ENCODE measurements around the gene BBS12.

BBS12 gene

DNA sequence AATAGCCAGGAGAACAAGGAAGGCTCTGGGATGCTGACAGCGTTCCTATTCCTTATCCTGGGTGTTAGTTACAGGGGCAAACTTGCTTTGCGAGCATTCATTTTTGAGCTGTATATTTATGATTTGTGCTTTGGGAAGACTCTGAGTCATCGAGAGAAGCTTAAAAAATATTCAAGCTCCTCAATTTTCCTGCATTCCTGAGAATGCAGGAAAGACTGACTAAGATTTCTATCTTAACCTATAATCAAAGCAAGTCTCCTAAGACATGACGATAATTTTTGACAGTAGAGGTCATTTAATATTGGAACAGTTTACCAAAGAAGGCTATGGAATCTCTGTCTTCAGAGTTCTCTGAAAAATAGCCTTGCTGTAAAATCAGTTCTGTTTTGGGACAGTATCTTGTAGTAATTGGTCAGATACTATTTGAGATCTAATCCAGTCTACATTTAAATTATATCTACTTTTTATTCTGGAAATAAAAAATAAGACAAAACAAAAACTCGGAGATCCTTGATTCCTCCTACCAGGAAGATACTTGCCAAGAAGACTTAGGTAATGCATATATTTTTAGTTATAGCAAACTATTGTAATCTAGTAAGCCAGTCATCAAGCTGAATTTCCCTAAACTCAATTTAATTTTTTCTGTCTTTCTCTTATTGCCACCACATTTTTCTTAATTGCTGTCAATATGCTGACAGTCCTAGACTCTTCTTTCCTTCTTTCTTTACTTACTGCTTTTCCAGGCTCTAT is 31.7 kb downstream of the BBS12 start:
- Mint-ChIP-seq H3K4me3 (no peak overlapping the region), H3K4me1 (peaks cover 34% of the 10 kb centered on the region), H3K9me3 (no peaks in the 10 kb centered on the region), H3K27ac (no peak overlapping the region), H3K27me3 (peaks cover 4% of the 10 kb centered on the region), H3K36me3 (no peaks in the 10 kb centered on the region)
- CTCF ChIA-PET = interaction anchor here (1.0 kb wide), 1 partner anchor 150 kb away, joined by 3 read pairs; no protein-coding TSS in a partner anchor
- DNase-seq = no peak

DNA sequence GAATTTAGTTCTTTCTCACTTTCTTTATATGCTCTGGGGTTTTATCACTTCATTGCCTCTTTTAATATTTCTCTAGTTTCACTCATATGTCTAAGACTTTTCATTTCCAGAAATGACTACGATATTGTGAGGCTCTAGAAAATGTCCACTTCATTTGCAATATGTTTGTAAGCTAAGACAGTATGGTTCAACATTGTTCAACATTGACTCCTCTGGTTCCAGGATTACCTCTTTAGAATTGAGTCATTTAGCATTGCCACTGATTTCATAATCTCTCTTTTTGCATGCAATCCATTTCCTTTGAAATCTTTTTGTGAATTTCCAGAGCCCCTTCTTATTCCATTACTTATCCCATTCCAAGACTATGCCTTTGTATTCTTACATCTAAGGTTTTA is 32.3 kb downstream of the BBS12 start:
- no peak for DNase-seq
- H3K27me3 Mint-ChIP-seq = peaks cover 4% of the 10 kb centered on the region
- H3K4me1 Mint-ChIP-seq = peaks cover 34% of the 10 kb centered on the region
- H3K4me3 Mint-ChIP-seq = no peak overlapping the region
- no peaks in the 10 kb centered on the region for H3K9me3 Mint-ChIP-seq
- no peak overlapping the region for H3K27ac Mint-ChIP-seq
- no peaks in the 10 kb centered on the region for H3K36me3 Mint-ChIP-seq
- CTCF ChIA-PET = no interaction called here

DNA sequence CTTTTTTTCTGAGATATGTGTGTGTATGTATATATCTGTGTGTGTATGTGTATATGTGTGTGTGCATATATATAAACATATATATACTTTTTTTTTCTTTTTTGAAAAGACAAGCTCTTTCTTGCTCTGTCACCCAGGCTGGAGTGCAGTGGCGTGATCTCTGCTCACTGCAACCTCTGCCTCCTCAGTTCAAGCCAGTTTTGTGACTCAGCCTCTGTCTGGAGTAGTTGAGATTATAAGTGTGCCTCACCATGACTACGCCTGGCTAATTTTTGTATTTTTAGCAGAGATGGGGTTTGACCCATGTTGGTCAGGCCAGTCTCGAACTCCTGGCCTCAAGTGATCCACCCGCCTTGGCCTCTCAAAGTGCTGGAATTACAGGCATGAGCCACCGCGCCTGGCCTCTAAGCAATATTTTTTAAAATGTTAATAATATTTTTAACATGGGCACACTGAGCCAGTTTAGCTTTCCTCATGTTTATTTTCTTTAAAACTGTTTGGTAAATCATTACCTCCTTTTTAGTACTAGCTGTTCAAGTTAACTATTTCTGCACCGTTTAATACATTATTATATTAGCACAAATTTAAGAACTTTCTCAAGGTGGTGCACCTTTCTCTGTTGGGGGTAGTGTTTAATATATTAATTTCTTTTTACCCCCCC is 33.3 kb downstream of the BBS12 start:
- CTCF ChIA-PET = interaction anchor here (1.0 to 4.4 kb wide), 2 partner anchors 7 to 14 kb away, joined by 3 to 13 read pairs; no protein-coding TSS in a partner anchor
- no peak overlapping the region for H3K4me3 Mint-ChIP-seq
- DNase-seq = no peak
- no peak overlapping the region for H3K27ac Mint-ChIP-seq
- H3K36me3 Mint-ChIP-seq = no peaks in the 10 kb centered on the region
- H3K9me3 Mint-ChIP-seq = no peaks in the 10 kb centered on the region
- peaks cover 4% of the 10 kb centered on the region for H3K27me3 Mint-ChIP-seq
- peaks cover 34% of the 10 kb centered on the region for H3K4me1 Mint-ChIP-seq

DNA sequence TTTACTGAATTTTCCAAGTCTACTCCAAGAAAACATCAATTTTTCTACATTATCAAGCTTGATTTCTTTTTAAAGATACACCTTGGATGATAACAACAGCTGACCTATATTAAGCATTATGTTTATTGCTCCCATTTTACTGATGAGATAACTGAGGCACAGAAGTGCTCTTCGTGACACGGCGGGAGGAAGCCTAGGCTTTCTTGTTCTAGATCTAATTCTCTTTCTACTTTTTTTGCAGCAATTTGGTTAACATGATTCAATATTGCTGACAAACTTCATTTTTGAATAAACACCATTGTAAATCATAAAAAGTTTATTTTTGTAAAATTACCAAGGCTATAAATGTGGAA is 33.8 kb downstream of the BBS12 start:
- H3K36me3 Mint-ChIP-seq = no peaks in the 10 kb centered on the region
- no peak overlapping the region for H3K4me3 Mint-ChIP-seq

DNA sequence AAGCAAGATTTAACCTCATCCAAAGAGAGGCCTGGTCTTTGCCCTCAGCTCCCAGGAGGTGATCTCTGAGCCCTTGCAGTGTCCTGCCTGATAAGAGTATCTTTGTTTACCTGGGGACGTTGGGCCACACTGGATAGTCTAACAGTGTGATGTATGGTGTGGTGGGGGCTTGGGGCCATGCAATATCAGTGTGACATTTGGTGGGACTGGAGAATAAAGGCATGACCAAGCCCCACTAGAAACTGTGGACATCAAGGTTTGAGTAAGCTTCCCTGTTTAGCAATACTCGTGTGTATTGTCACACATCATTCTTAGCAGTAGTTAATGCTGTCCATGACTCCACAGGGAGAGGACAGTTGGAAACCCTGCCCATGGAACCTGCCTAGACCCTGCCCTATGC is 34.4 kb downstream of the BBS12 start:
- H3K36me3 Mint-ChIP-seq = no peaks in the 10 kb centered on the region
- peaks cover 27% of the 10 kb centered on the region for H3K4me1 Mint-ChIP-seq
- H3K9me3 Mint-ChIP-seq = no peaks in the 10 kb centered on the region
- CTCF ChIA-PET = interaction anchor here (4.4 kb wide), 1 partner anchor 8 kb away, joined by 13 read pairs; no protein-coding TSS in a partner anchor
- no peak overlapping the region for H3K27ac Mint-ChIP-seq
- H3K4me3 Mint-ChIP-seq = no peak overlapping the region
- H3K27me3 Mint-ChIP-seq = peaks cover 6% of the 10 kb centered on the region
- DNase-seq = no peak

More for the DNA sequence above, 33.8 kb downstream of the BBS12 start:
- H3K9me3 Mint-ChIP-seq = no peaks in the 10 kb centered on the region
- H3K27ac Mint-ChIP-seq = no peak overlapping the region
- DNase-seq = no peak
- peaks cover 4% of the 10 kb centered on the region for H3K27me3 Mint-ChIP-seq
- CTCF ChIA-PET = interaction anchor here (1.0 to 4.4 kb wide), 2 partner anchors 8 to 14 kb away, joined by 3 to 13 read pairs; no protein-coding TSS in a partner anchor
- H3K4me1 Mint-ChIP-seq = peaks cover 32% of the 10 kb centered on the region

DNA sequence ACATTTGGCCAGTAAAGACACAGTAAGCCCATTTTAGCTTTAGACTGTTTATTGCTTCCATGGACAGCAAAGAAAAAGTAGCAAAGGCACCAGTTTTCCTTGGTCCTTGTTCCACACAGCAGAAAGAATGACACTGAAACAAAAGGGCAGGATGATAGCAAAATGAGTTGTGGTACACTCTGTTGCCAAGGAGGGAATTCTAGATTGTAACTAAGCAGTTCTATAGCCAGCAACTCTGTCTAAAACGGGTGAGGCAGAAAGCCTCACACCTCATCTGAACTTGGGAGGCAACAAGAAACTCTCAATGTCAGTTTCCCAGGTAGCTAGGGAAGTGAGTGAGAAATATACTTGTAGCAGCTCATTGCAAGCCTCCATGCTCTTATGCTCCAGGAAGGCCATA is 39.2 kb downstream of the BBS12 start:
- Mint-ChIP-seq H3K27ac (no peak overlapping the region), H3K4me3 (no peak overlapping the region), H3K9me3 (no peaks in the 10 kb centered on the region), H3K36me3 (no peaks in the 10 kb centered on the region), H3K4me1 (no peaks in the 10 kb centered on the region), H3K27me3 (peaks cover 7% of the 10 kb centered on the region)
- no peak for DNase-seq
- CTCF ChIA-PET = no interaction called here

DNA sequence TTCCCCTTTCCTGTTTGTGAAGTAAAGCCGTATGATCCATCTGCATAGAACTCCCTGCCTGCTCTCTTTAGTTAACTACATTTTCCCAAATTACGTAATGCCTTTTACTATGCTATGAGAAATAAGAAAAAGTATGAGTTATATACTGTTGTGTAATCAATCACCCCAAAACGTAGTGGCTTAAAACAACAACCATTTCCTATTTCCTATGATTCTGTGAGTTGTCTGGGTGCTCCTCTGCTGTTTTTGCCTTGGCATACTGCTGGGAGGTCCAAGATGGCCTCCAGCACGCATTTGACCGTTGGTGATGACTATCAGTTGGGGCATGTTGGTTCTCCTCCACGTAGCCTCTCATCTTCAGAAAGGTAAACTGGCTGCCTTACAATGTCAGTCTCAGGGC is 39.8 kb downstream of the BBS12 start:
- CTCF ChIA-PET = no interaction called here
- H3K36me3 Mint-ChIP-seq = no peaks in the 10 kb centered on the region
- peaks cover 7% of the 10 kb centered on the region for H3K27me3 Mint-ChIP-seq

DNA sequence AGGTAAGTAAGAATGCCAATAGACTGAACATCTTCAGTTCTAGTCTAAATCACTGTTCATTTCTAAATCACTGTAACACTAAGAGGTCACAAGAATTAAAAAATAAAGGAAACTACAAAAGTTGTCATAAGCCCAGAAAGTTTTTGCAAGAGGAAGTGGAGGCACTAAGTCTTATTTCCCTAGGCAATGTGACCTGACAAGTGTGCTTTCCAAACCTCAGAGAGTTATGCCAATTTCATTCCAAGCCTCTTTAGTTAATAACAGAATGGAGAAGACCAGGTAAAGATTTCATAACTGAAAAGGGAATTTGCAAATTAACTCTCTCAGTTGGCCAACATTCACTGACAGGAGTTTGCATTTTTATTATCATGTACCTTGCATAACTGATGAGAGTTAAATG is 40.5 kb downstream of the BBS12 start:
- no peaks in the 10 kb centered on the region for H3K4me1 Mint-ChIP-seq

More for the DNA sequence above, 39.8 kb downstream of the BBS12 start:
- H3K4me1 Mint-ChIP-seq = no peaks in the 10 kb centered on the region
- H3K27ac Mint-ChIP-seq = no peak overlapping the region
- no peak overlapping the region for H3K4me3 Mint-ChIP-seq
- no peaks in the 10 kb centered on the region for H3K9me3 Mint-ChIP-seq
- DNase-seq = no peak

DNA sequence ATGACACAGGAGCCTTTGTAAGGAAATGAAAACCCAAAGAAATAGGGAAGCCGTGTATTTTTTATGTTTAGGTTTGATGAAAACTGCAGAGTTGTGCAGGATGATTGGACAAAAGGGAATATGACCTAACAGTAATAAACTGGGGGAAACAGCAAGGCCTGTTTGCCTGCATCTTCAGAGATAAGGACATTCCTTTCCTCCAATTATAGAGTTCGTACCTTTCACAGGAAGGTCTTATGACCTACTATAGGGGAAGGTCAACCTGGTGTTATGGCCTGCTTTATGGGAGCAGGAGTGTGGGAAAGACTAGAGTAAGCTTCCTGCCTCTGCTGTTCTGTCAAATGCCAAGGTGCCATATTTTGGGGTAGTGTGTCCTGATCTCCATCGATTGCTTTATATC is 42.5 kb downstream of the BBS12 start:
- CTCF ChIA-PET = no interaction called here
- H3K4me1 Mint-ChIP-seq = no peaks in the 10 kb centered on the region
- peaks cover 3% of the 10 kb centered on the region for H3K27me3 Mint-ChIP-seq
- no peaks in the 10 kb centered on the region for H3K9me3 Mint-ChIP-seq
- DNase-seq = no peak
- no peaks in the 10 kb centered on the region for H3K36me3 Mint-ChIP-seq
- H3K27ac Mint-ChIP-seq = no peak overlapping the region
- H3K4me3 Mint-ChIP-seq = no peak overlapping the region

More for the DNA sequence above, 40.5 kb downstream of the BBS12 start:
- CTCF ChIA-PET = no interaction called here
- no peaks in the 10 kb centered on the region for H3K9me3 Mint-ChIP-seq
- no peaks in the 10 kb centered on the region for H3K36me3 Mint-ChIP-seq
- peaks cover 7% of the 10 kb centered on the region for H3K27me3 Mint-ChIP-seq
- no peak for DNase-seq
- H3K4me3 Mint-ChIP-seq = no peak overlapping the region
- H3K27ac Mint-ChIP-seq = no peak overlapping the region

DNA sequence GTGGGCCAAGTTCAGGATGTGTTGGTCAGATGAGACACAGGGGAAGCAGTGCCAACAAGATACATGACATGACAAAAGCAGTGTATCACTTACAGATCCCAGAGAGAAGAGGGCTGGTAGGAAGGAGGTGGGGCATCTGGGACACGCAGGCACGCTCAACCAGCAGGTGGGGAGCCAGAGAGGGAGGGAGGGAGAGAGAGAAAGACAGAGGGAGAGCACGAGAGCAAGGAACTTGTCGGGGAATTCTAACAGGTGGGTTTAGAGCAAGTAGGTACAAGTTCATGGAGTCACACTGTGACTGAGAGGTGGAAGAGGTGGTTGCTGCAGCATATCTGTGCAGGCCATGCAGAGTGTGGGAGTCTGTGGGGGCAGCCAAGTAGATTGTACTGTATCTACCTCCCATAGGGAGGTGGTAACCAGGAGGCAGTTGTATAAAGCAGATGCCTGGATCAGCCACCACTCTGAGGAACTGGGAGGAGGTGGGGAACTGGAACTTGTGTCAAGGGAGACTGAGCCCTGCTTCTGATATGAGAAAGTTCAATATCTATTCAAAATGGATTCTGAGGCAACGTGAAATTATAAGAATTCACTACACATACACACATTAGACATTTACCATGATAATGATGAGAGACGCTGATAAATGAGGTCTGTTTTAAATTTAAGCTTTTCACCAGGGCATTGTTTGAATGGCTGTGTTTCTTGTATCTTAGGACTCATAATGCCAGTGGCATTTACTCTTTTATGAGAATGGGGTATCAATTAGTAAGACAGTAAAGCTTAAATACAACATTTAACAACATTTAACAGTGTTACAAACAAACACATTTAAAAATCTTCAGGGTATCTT is 43.7 kb downstream of the BBS12 start:
- Mint-ChIP-seq H3K27me3 (peaks cover 3% of the 10 kb centered on the region), H3K4me3 (no peak overlapping the region), H3K36me3 (no peaks in the 10 kb centered on the region), H3K9me3 (no peaks in the 10 kb centered on the region), H3K27ac (no peak overlapping the region), H3K4me1 (no peaks in the 10 kb centered on the region)
- CTCF ChIA-PET = no interaction called here
- DNase-seq = no peak

DNA sequence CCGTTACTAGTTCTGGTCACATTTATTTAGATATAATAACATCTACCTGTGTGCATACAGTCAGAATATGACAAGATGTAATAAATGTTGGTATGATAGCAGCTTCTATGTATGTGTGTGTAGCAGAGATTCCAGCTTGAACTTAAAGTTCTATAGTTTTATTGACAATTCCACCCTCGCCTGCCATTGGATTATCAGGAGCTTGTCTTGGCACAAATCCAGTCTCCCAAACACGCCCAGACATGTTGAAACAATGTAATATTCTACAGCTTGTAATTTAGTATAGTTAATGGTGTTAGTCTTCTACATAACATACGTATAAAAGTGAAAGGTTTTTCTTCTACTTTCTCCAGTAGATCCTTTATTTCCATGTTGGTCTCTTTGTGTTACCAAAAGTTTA is 44.4 kb downstream of the BBS12 start:
- CTCF ChIA-PET = no interaction called here
- Mint-ChIP-seq H3K4me3 (no peak overlapping the region), H3K4me1 (no peaks in the 10 kb centered on the region), H3K9me3 (no peaks in the 10 kb centered on the region), H3K27ac (no peak overlapping the region), H3K27me3 (peaks cover 2% of the 10 kb centered on the region), H3K36me3 (no peaks in the 10 kb centered on the region)
- no peak for DNase-seq

DNA sequence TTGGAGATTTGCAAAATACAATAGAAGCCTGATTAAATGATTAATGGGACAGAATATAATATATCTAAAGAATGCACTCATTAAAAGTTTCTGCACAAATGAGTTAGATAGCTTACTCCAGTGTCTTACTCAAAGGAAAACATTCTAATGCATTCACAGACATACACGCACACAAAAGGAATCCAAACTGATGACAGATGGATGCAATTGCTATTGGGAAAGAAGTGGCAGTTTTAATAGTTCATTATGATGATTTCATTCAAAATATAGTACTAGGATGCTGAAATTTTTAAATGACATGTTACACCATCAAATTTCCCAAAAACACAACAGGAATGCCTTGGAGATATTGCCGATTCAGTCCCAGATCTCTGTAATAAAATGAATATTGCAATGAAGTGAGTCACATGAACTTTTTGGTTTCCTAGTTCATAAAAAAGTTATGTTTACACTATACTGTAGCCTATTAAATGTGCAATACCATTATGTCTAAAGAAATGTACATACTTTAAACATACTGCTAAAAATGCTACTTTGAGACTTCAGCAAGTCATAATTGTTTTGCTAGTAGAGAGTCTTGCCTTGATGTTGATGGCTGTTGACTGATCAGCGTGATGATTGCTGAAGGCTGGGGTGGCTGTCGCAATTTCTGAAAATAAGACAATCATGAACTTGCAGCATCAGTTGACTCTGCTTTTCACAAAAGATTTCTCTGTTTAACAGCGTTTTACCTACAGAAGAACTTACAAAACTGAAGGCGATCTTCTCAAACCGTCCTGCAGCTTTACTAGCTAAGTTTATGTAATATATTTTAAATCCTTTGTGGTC is 45.6 kb downstream of the BBS12 start:
- H3K27ac Mint-ChIP-seq = no peak overlapping the region
- no peaks in the 10 kb centered on the region for H3K36me3 Mint-ChIP-seq
- CTCF ChIA-PET = no interaction called here
- H3K9me3 Mint-ChIP-seq = no peaks in the 10 kb centered on the region
- H3K4me1 Mint-ChIP-seq = no peaks in the 10 kb centered on the region
- H3K4me3 Mint-ChIP-seq = no peak overlapping the region
- no peak for DNase-seq
- H3K27me3 Mint-ChIP-seq = peaks cover 4% of the 10 kb centered on the region

DNA sequence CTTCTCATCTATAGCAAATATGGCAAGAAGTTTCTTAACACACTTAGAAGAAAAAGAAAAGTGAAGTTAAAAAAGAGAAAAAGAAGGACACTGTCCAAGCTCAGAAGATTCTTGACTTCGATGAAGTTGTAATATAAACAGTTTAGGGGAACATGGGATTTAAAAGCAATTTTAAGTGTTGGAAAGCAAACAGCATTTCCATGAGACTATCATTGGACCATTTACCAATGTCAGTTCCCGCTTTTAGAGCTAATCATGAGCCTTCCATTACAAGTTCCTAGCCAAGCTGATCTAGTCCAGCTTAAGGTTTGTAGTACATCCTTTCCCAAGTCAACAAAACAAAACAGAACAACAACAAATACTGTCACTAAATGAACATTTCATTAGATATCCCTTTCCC is 49.0 kb downstream of the BBS12 start:
- H3K27me3 Mint-ChIP-seq = peaks cover 9% of the 10 kb centered on the region
- CTCF ChIA-PET = no interaction called here
- no peak for DNase-seq
- no peak overlapping the region for H3K4me3 Mint-ChIP-seq
- peaks cover 14% of the 10 kb centered on the region for H3K9me3 Mint-ChIP-seq
- H3K4me1 Mint-ChIP-seq = peaks cover 33% of the 10 kb centered on the region
- H3K27ac Mint-ChIP-seq = peak overlapping the region; percentile 35
- H3K36me3 Mint-ChIP-seq = no peaks in the 10 kb centered on the region
